T1000 (cell line): ENCODE measurements around the gene RAB3IP.

ENCODE experiments used
- DNase-seq: peaks from one replicate; lab custom pipeline; 2025; ENCODE audit warnings: mixed read lengths; lab: John Stamatoyannopoulos, UW

The RAB3IP gene, protein sequence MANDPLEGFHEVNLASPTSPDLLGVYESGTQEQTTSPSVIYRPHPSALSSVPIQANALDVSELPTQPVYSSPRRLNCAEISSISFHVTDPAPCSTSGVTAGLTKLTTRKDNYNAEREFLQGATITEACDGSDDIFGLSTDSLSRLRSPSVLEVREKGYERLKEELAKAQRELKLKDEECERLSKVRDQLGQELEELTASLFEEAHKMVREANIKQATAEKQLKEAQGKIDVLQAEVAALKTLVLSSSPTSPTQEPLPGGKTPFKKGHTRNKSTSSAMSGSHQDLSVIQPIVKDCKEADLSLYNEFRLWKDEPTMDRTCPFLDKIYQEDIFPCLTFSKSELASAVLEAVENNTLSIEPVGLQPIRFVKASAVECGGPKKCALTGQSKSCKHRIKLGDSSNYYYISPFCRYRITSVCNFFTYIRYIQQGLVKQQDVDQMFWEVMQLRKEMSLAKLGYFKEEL

GRCh38 chr12:69738351-69739286 is at the start of gene RAB3IP:
Gene RAB3IP (plus strand): TSS chr12:69738860. CDS start chr12:69755409, 16,549 bp downstream.
- peak; percentile 99 for DNase-seq

GRCh38 chr12:69689638-69690037 is 49.0 kb upstream of the RAB3IP start:
- no peak for DNase-seq

- no peak for DNase-seq
These were observed 44.5 kb upstream of the RAB3IP start for GRCh38 chr12:69694123-69694522.

DNA sequence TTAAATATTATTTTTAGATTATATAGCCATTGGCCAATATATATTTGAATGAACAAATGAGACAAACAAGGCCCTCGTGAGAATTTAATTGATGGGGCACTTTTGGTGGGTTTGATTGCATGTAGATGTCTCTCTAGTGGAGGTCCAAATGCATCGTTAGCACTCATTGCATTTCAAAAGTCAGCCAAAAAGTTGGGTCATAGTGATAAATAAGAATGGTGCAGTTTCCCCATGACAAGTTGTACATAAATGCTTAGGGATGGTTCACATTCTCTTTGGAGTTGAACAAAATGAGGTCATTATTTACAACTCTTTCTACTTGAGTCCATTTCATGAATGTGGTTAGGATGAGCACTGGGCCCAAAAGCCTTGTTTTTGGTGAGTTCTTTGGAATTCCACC is 40.6 kb upstream of the RAB3IP start:
- DNase-seq = no peak

GRCh38 chr12:69698769-69699540 is 39.7 kb upstream of the RAB3IP start, which contains the start of gene BEST3:
Gene BEST3 (minus strand): TSS chr12:69699303. CDS start chr12:69697798, 1,505 bp downstream.
- no peak for DNase-seq

- DNase-seq = no peak
These were observed 36.8 kb upstream of the RAB3IP start for GRCh38 chr12:69701826-69702225.

- no peak for DNase-seq
These were observed 35.5 kb upstream of the RAB3IP start for GRCh38 chr12:69703146-69703642.

- no peak for DNase-seq
These were observed 34.3 kb upstream of the RAB3IP start for GRCh38 chr12:69704357-69704756.

DNA sequence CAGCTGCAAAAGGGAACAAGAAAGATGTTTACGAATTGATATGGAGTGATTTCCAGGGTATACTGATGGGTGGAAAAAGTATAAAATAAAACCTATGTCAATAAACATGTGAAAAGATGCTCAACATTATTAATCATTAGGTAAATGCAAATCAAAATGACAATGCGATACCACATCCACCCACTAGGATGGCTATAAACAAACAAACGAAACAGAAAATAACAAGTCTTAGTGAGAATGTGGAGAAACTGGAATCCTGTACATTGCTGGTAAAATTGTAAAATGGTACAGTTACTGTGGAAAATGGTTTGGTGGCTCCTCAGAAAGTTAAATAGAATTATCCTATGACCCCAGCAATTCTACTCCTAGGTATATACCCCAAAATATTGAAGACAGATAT is 30.0 kb upstream of the RAB3IP start:
- DNase-seq = no peak

GRCh38 chr12:69712826-69713225 is 25.8 kb upstream of the RAB3IP start:
- no peak for DNase-seq

GRCh38 chr12:69714542-69714941 is 24.1 kb upstream of the RAB3IP start:
- DNase-seq = no peak

GRCh38 chr12:69719336-69720316 is 19.0 kb upstream of the RAB3IP start:
- no peak for DNase-seq

GRCh38 chr12:69720750-69721149 is 17.9 kb upstream of the RAB3IP start:
- DNase-seq = no peak

DNA sequence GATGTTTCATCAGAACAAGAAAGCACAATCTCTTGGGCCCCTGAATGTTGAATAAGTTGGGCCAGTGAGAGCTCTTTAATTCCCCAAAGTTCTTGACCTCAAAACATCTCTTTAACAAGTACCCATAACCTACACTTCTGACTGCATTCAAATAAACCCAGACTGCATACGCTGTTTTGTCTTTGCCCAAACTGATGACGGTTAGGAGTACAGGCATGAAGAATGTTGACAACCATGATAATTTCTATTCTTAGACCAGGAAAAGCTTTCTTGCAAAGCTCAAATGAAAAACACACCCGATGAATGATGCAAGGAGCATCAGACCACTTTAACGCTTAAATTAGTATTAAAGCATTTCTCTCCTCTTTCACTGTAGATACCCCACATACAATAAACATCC is 11.7 kb upstream of the RAB3IP start:
- DNase-seq = no peak

DNA sequence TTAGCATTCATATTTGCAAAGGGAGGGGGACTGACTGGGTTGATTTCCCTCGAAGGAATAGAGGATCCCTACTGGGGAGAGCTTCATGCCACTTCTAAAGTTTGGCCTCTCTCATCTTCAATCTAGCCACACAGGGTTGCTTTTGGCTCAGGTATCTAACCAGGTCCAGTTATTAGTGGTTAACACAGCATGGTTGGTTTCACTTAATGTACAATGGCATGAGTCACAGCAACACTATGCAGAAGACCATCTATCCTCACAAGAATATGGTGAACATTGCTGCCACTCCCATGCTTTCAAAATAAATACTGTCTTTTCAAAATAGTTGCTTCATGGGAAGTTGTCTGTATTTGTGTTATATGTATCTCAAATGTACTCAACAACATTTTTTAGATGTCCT is 6.6 kb upstream of the RAB3IP start:
- DNase-seq = no peak

GRCh38 chr12:69733638-69734037 is 5.0 kb upstream of the RAB3IP start:
- DNase-seq = no peak

- peak; percentile 86 for DNase-seq
These were observed 879 bp downstream of the RAB3IP start for GRCh38 chr12:69739287-69740191.

GRCh38 chr12:69744109-69744508 is 5.4 kb downstream of the RAB3IP start:
- no peak for DNase-seq

- no peak for DNase-seq
These were observed 12.8 kb downstream of the RAB3IP start for GRCh38 chr12:69751476-69751875.
